DND-41 (cell line): Measurements from ENCODE around the gene PTPRN2.

Experiments used
- CTCF ChIP-seq: IDR thresholded peaks from 2 replicates; pipeline ENCODE4 v1.5.1; 2012; ENCODE audit warnings: borderline replicate concordance, low read length, moderate library complexity, mild to moderate bottlenecking; ENCODE audit not compliant: poor library complexity, severe bottlenecking; ENCODE audit errors: extremely low read depth
- EZH2 ChIP-seq: IDR thresholded peaks from 3 replicates; pipeline ENCODE4 v1.6.1; 2012; ENCODE audit warnings: borderline replicate concordance, low read depth, mild to moderate bottlenecking, moderate library complexity, low read length, inconsistent platforms; ENCODE audit not compliant: severe bottlenecking

- TF ChIP-seq CTCF, result no peak
- TF ChIP-seq EZH2, result no peak
Observed at GRCh38 chr7:158027646-158028045, 560.0 kb downstream of the PTPRN2 start.
